B cell (primary cell): ENCODE data around the gene SLC6A12. TPM values are rescaled to one million over a fixed set of nuclear protein-coding genes. Genes with fewer than 3 reads are reported as not detected.

Experiments used
- ATAC-seq: fragments of 200-7000 bp; cut with Tn5 transposase; one replicate; pipeline ENCODE4 v1.10.0; 2021; ENCODE audit warnings: low read depth, mild to moderate bottlenecking, moderate number of reproducible peaks, moderate library complexity
- CTCF ChIA-PET: fragments of 350-600 bp; sonication (Branson Sonifier 250); formaldehyde crosslinking; loops from one replicate; lab custom pipeline; 2021; ENCODE audit warnings: antibody characterized with exemption, inconsistent platforms; lab: Charles Lee
- POLR2A ChIA-PET: fragments of 350-600 bp; sonication (Branson Sonifier 250); formaldehyde crosslinking; loops from one replicate; lab custom pipeline; 2021; ENCODE audit warnings: antibody characterized with exemption; lab: Charles Lee
- DNase-seq: peaks from one replicate; pipeline ENCODE4 v3.0.0; 2013
- H2AFZ ChIP-seq: 2 replicates; pipeline ENCODE4 v1.6.1; 2012; ENCODE audit warnings: mild to moderate bottlenecking, low read depth, low read length; ENCODE audit not compliant: insufficient read depth, poor library complexity, severe bottlenecking
- H3K27ac ChIP-seq, 2 donors: 1 replicate in 1 of 2; 2 replicates in 1 of 2; pipeline ENCODE4 v1.5.1; 2012 to 2013; ENCODE audit warnings: low read length in 2 of 2, mild to moderate bottlenecking in 2 of 2, moderate library complexity in 1 of 2
- H3K27me3 ChIP-seq, 4 experiments: fragments of 200-600 bp in 1 of 4; sonication (generic) in 1 of 4; replicated peaks in 1 of 4; 1 replicate in 2 of 4; 2 replicates in 2 of 4; pipeline versions ENCODE4 v1.6.1 to v1.7.0; 2013 to 2016; ENCODE audit warnings: low read length in 3 of 4, mild to moderate bottlenecking in 2 of 4, mixed read lengths in 1 of 4, moderate library complexity in 1 of 4; ENCODE audit not compliant: insufficient read depth in 4 of 4, control insufficient read depth in 3 of 4; ENCODE audit errors: control extremely low read depth in 1 of 4
- H3K36me3 ChIP-seq, 2 experiments: replicated peaks in 1 of 2; 1 replicate in 1 of 2; 2 replicates in 1 of 2; pipeline versions ENCODE4 v1.6.1 to v1.7.1; 2013; ENCODE audit warnings: low read length in 1 of 2; ENCODE audit not compliant: insufficient read depth in 2 of 2, control insufficient read depth in 1 of 2; ENCODE audit errors: control extremely low read depth in 1 of 2, extremely low read depth in 1 of 2
- H3K4me1 ChIP-seq, 2 donors: fragments of 200-600 bp in 1 of 2; sonication (generic) in 1 of 2; 1 replicate in 1 of 2; 2 replicates in 1 of 2; pipeline versions ENCODE4 v1.5.1 to v1.6.1; 2013 to 2017; ENCODE audit warnings: low read length in 2 of 2; ENCODE audit not compliant: control insufficient read depth in 2 of 2, insufficient read depth in 2 of 2
- H3K4me2 ChIP-seq: replicated peaks from 2 replicates; pipeline ENCODE3; 2012; ENCODE audit warnings: mild to moderate bottlenecking, low read depth, low read length; ENCODE audit not compliant: poor library complexity, severe bottlenecking
- H3K4me3 ChIP-seq, 5 experiments: fragments of 200-600 bp in 1 of 5; sonication (generic) in 1 of 5; 1 replicate in 3 of 5; 2 replicates in 2 of 5; pipeline versions ENCODE4 v1.5.1 to v1.7.0; 2011 to 2016; ENCODE audit warnings: low read length in 4 of 5, mild to moderate bottlenecking in 4 of 5, low read depth in 2 of 5, control low read depth in 1 of 5, moderate library complexity in 1 of 5; ENCODE audit not compliant: insufficient read depth in 1 of 5; ENCODE audit errors: control extremely low read depth in 1 of 5, extremely low read depth in 1 of 5
- H3K79me2 ChIP-seq: fragments of 200-600 bp; sonication (generic); one replicate; pipeline ENCODE4 v1.6.0; 2016; ENCODE audit warnings: low read length; ENCODE audit not compliant: control insufficient read depth, insufficient read depth
- H3K9ac ChIP-seq: fragments of 200-600 bp; sonication (generic); 2 replicates; pipeline ENCODE4 v1.6.1; 2017; ENCODE audit warnings: mild to moderate bottlenecking, low read length, moderate library complexity
- H3K9me3 ChIP-seq, 3 donors: one replicate each; pipeline versions ENCODE4 v1.6.1 to v1.7.1; 2013; ENCODE audit warnings: low read length in 2 of 3; ENCODE audit not compliant: control insufficient read depth in 2 of 3, insufficient read depth in 1 of 3; ENCODE audit errors: control extremely low read depth in 1 of 3
- H4K20me1 ChIP-seq: 2 replicates; pipeline ENCODE4 v1.6.0; 2012; ENCODE audit warnings: mild to moderate bottlenecking, low read length; ENCODE audit not compliant: insufficient read depth, control insufficient read depth, poor library complexity, severe bottlenecking
- H3K27ac Mint-ChIP-seq: one replicate; pipeline ENCODE4 v1.8.0; 2021; ENCODE audit warnings: mixed read lengths
- H3K27me3 Mint-ChIP-seq: one replicate; pipeline ENCODE4 v1.8.0; 2021; ENCODE audit warnings: mixed read lengths
- H3K4me1 Mint-ChIP-seq: one replicate; pipeline ENCODE4 v1.8.0; 2021; ENCODE audit warnings: mixed read lengths
- H3K4me3 Mint-ChIP-seq: one replicate; pipeline ENCODE4 v1.8.0; 2021; ENCODE audit warnings: mixed read lengths
- H3K9me3 Mint-ChIP-seq: one replicate; pipeline ENCODE4 v1.8.0; 2022; ENCODE audit warnings: mixed read lengths; ENCODE audit not compliant: insufficient read depth
- CTCF ChIP-seq: fragments of 200-600 bp; IDR thresholded peaks from one replicate; pipeline ENCODE4 v1.8.0; 2022; ENCODE audit warnings: antibody characterized with exemption, mild to moderate bottlenecking
- EZH2 ChIP-seq: IDR thresholded peaks from 2 replicates; pipeline ENCODE4 v1.6.1; 2012; ENCODE audit warnings: borderline replicate concordance, low read depth, mild to moderate bottlenecking, moderate library complexity, low read length; ENCODE audit not compliant: insufficient read depth, poor library complexity, severe bottlenecking
- WGBS: methylation state at CpG from one replicate; pipeline ENCODE4 v1.1.5; 2013; ENCODE audit warnings: missing lambda C conversion rate; ENCODE audit not compliant: insufficient coverage; 5-methylcytosine and 5-hydroxymethylcytosine counted together
- intact Hi-C: fragments of 100-400 bp; cut with micrococcal nuclease; formaldehyde crosslinking; loops from one replicate; pipeline ENCODE4 v1.10.0; 2022
- polyA plus RNA-seq: library from polyadenylated mRNA; depleted of rRNA; stranded (reverse); fragments of >200 nt; gene quantifications from 2 replicates; pipeline ENCODE4 v1.2.3, GENCODE V29; 2012
- total RNA-seq, 2 donors: library from RNA; stranded (reverse); fragments of 120-200 nt in 1 of 2; gene quantifications; 1 replicate in 1 of 2; 2 replicates in 1 of 2; pipeline versions ENCODE4 v1.2.3 to v1.2.4, GENCODE V29; 2013 to 2022

SLC6A12 gene
- total and polyA plus RNA-seq, 2 donors (not counting 1 experiment from before 2014, with no cell fraction given) = 0.06 TPM; not detected in 1

- no peaks in the 10 kb centered on the region for H3K4me1 ChIP-seq
- 90% methylated on average over 14 of the region's 14 CpGs for WGBS
- H3K9ac ChIP-seq = no peak overlapping the region
- CTCF ChIA-PET = no interaction called here
- ATAC-seq (no peak), DNase-seq (no peak)
- no peaks in the 10 kb centered on the region for H3K4me1 Mint-ChIP-seq
- H3K9me3 Mint-ChIP-seq = no peaks in the 10 kb centered on the region
- H3K4me2 ChIP-seq = no peak overlapping the region
- TF ChIP-seq EZH2 (no peak), CTCF (no peak)
- POLR2A ChIA-PET = no interaction called here
- no peaks in the 10 kb centered on the region for H3K36me3 ChIP-seq
- no peaks in the 10 kb centered on the region for H3K9me3 ChIP-seq
- H3K79me2 ChIP-seq = no peaks in the 10 kb centered on the region
- intact Hi-C loops = no loop called here
- H3K27me3 ChIP-seq = no peaks in the 10 kb centered on the region
- H3K27ac ChIP-seq = no peak overlapping the region
- H2AFZ ChIP-seq = no peak overlapping the region
- no peak overlapping the region for H3K27ac Mint-ChIP-seq
- H3K4me3 ChIP-seq = no peak overlapping the region
- peaks cover 27% of the 10 kb centered on the region for H3K27me3 Mint-ChIP-seq
- no peak overlapping the region for H3K4me3 Mint-ChIP-seq
- no peaks in the 10 kb centered on the region for H4K20me1 ChIP-seq
Observed at GRCh38 chr12:226401-226800, 12.4 kb upstream of the SLC6A12 start.

- no peak overlapping the region for H2AFZ ChIP-seq
- CTCF ChIA-PET = no interaction called here
- 89% methylated on average over 13 of the region's 18 CpGs for WGBS
- H3K79me2 ChIP-seq = no peaks in the 10 kb centered on the region
- no peak for TF ChIP-seq CTCF
- no peak for ATAC-seq
- H3K36me3 ChIP-seq = no peaks in the 10 kb centered on the region
- intact Hi-C loops = no loop called here
- H3K4me2 ChIP-seq = no peak overlapping the region
- H3K4me1 ChIP-seq = no peaks in the 10 kb centered on the region
- H3K9me3 Mint-ChIP-seq = no peaks in the 10 kb centered on the region
- no peak overlapping the region for H3K4me3 ChIP-seq
- H3K4me3 Mint-ChIP-seq = no peak overlapping the region
- no peaks in the 10 kb centered on the region for H3K27me3 ChIP-seq
- no peaks in the 10 kb centered on the region for H3K9me3 ChIP-seq
- POLR2A ChIA-PET = no interaction called here
- no peak overlapping the region for H3K27ac ChIP-seq
- DNase-seq = no peak
- H3K4me1 Mint-ChIP-seq = no peaks in the 10 kb centered on the region
- no peak overlapping the region for H3K9ac ChIP-seq
- H3K27me3 Mint-ChIP-seq = peaks cover 24% of the 10 kb centered on the region
- H4K20me1 ChIP-seq = no peaks in the 10 kb centered on the region
- no peak overlapping the region for H3K27ac Mint-ChIP-seq
Observed at GRCh38 chr12:225012-225411, 11.1 kb upstream of the SLC6A12 start.
